B cell (primary cell): ENCODE results near the gene RING1. TPM values are rescaled to one million over a fixed set of nuclear protein-coding genes. Genes with fewer than 3 reads are reported as not detected.

Source experiments
- polyA plus RNA-seq: library from polyadenylated mRNA; depleted of rRNA; stranded (reverse); fragments of >200 nt; gene quantifications from 2 replicates; pipeline ENCODE4 v1.2.3, GENCODE V29; 2012
- small RNA-seq: library from RNA; depleted of rRNA; stranded (forward); fragments of <200 nt; gene quantifications from one replicate; pipeline ENCODE3, GENCODE V24; 2012; ENCODE audit warnings: low replicate concordance, low read depth; ENCODE audit not compliant: insufficient read length
- total RNA-seq, 2 donors: library from RNA; stranded (reverse); fragments of 120-200 nt in 1 of 2; gene quantifications; 1 replicate in 1 of 2; 2 replicates in 1 of 2; pipeline versions ENCODE4 v1.2.3 to v1.2.4, GENCODE V29; 2013 to 2022

RING1 gene
- total and polyA plus RNA-seq, 2 donors (not counting 1 experiment from before 2014, with no cell fraction given) = 37.1 to 44.2 TPM

Small RNA genes within 50 kb of the gene (small RNA-seq; reads per million reads assigned to genes)
- gene MIR219A1 (not detected), gene RNY4P10 (not detected)

Other genes with a start within 250 kb of the RING1 start
- gene BRD2, start 239.9 kb upstream of the RING1 start, total RNA-seq = 448 and 474 TPM in 2 replicates
- 620 and 721 TPM in 2 replicates for gene BRD2, start 239.9 kb upstream of the RING1 start, polyA plus RNA-seq
- gene HLA-DOA, start 198.9 kb upstream of the RING1 start, total RNA-seq = 209 TPM in 2 replicates
- gene HLA-DOA, start 198.9 kb upstream of the RING1 start, polyA plus RNA-seq = 191 and 338 TPM in 2 replicates
- gene HLA-DPA1, start 134.9 kb upstream of the RING1 start, total RNA-seq = 665 and 702 TPM in 2 replicates
- gene HLA-DPA1, start 134.9 kb upstream of the RING1 start, polyA plus RNA-seq = 559 and 2,256 TPM in 2 replicates
- 1,068 and 1,104 TPM in 2 replicates for gene HLA-DPB1, start 132.5 kb upstream of the RING1 start, total RNA-seq
- gene HLA-DPB1, start 132.5 kb upstream of the RING1 start, polyA plus RNA-seq = 921 and 1,578 TPM in 2 replicates
- gene COL11A2, start 16.0 kb upstream of the RING1 start, total RNA-seq = 0.39 and 0.66 TPM in 2 replicates
- 0.82 and 0.88 TPM in 2 replicates for gene COL11A2, start 16.0 kb upstream of the RING1 start, polyA plus RNA-seq
- gene RXRB, start 7.8 kb upstream of the RING1 start, total RNA-seq = 94.1 and 99.9 TPM in 2 replicates
- 82.3 and 88.3 TPM in 2 replicates for gene RXRB, start 7.8 kb upstream of the RING1 start, polyA plus RNA-seq
- 26.1 and 29.6 TPM in 2 replicates for gene SLC39A7, start 7.6 kb upstream of the RING1 start, total RNA-seq
- gene SLC39A7, start 7.6 kb upstream of the RING1 start, polyA plus RNA-seq = 18.7 and 22.2 TPM in 2 replicates
- gene HSD17B8, start 3.8 kb upstream of the RING1 start, total RNA-seq = 10.8 and 12.9 TPM in 2 replicates
- 12.8 and 25.5 TPM in 2 replicates for gene HSD17B8, start 3.8 kb upstream of the RING1 start, polyA plus RNA-seq
- 100 and 108 TPM in 2 replicates for gene VPS52, start 63.4 kb downstream of the RING1 start, total RNA-seq
- gene VPS52, start 63.4 kb downstream of the RING1 start, polyA plus RNA-seq = 144 and 184 TPM in 2 replicates
- 3,593 and 3,830 TPM in 2 replicates for gene RPS18, start 63.6 kb downstream of the RING1 start, total RNA-seq
- 5,829 and 6,485 TPM in 2 replicates for gene RPS18, start 63.6 kb downstream of the RING1 start, polyA plus RNA-seq
- 44.1 and 46.0 TPM in 2 replicates for gene B3GALT4, start 68.6 kb downstream of the RING1 start, total RNA-seq
- 4.6 and 10.2 TPM in 2 replicates for gene B3GALT4, start 68.6 kb downstream of the RING1 start, polyA plus RNA-seq
- gene WDR46, start 80.7 kb downstream of the RING1 start, total RNA-seq = 66.4 and 77.2 TPM in 2 replicates
- gene WDR46, start 80.7 kb downstream of the RING1 start, polyA plus RNA-seq = 43.6 and 60.1 TPM in 2 replicates
- gene PFDN6, start 81.1 kb downstream of the RING1 start, total RNA-seq = 44.7 and 51.1 TPM in 2 replicates
- 33.2 and 34.2 TPM in 2 replicates for gene PFDN6, start 81.1 kb downstream of the RING1 start, polyA plus RNA-seq
- 94.7 and 98.5 TPM in 2 replicates for gene RGL2, start 90.4 kb downstream of the RING1 start, total RNA-seq
- gene RGL2, start 90.4 kb downstream of the RING1 start, polyA plus RNA-seq = 133 and 161 TPM in 2 replicates
- 288 and 302 TPM in 2 replicates for gene TAPBP, start 105.6 kb downstream of the RING1 start, total RNA-seq
- 279 and 310 TPM in 2 replicates for gene TAPBP, start 105.6 kb downstream of the RING1 start, polyA plus RNA-seq
- gene ZBTB22, start 109.2 kb downstream of the RING1 start, total RNA-seq = 39.7 and 44.4 TPM in 2 replicates
- 22.0 and 25.9 TPM in 2 replicates for gene ZBTB22, start 109.2 kb downstream of the RING1 start, polyA plus RNA-seq
- 64.7 and 72.2 TPM in 2 replicates for gene DAXX, start 114.5 kb downstream of the RING1 start, total RNA-seq
- gene DAXX, start 114.5 kb downstream of the RING1 start, polyA plus RNA-seq = 44.8 and 54.3 TPM in 2 replicates
- gene KIFC1, start 183.3 kb downstream of the RING1 start, total RNA-seq = 0.70 and 0.79 TPM in 2 replicates
- 1.0 and 2.6 TPM in 2 replicates for gene KIFC1, start 183.3 kb downstream of the RING1 start, polyA plus RNA-seq
- gene PHF1, start 202.5 kb downstream of the RING1 start, total RNA-seq = 179 and 198 TPM in 2 replicates
- 365 and 548 TPM in 2 replicates for gene PHF1, start 202.5 kb downstream of the RING1 start, polyA plus RNA-seq
- 134 and 137 TPM in 2 replicates for gene CUTA, start 209.6 kb downstream of the RING1 start, total RNA-seq
- gene CUTA, start 209.6 kb downstream of the RING1 start, polyA plus RNA-seq = 181 and 226 TPM in 2 replicates
- gene SYNGAP1, start 211.6 kb downstream of the RING1 start, total RNA-seq = 31.4 and 43.0 TPM in 2 replicates
- 18.6 and 18.7 TPM in 2 replicates for gene SYNGAP1, start 211.6 kb downstream of the RING1 start, polyA plus RNA-seq
- gene ZBTB9, start 246.1 kb downstream of the RING1 start, total RNA-seq = 10.4 and 11.8 TPM in 2 replicates
- 2.8 and 2.9 TPM in 2 replicates for gene ZBTB9, start 246.1 kb downstream of the RING1 start, polyA plus RNA-seq